GM19463 (cell line): ENCODE data around the gene RPL26.

ENCODE experiments used
- ATAC-seq: cut with Tn5 transposase; IDR thresholded peaks from one replicate; pipeline ENCODE4 v1.9.1; 2021; ENCODE audit warnings: mild to moderate bottlenecking, moderate library complexity; ENCODE audit not compliant: unreplicated experiment

RPL26 gene

DNA sequence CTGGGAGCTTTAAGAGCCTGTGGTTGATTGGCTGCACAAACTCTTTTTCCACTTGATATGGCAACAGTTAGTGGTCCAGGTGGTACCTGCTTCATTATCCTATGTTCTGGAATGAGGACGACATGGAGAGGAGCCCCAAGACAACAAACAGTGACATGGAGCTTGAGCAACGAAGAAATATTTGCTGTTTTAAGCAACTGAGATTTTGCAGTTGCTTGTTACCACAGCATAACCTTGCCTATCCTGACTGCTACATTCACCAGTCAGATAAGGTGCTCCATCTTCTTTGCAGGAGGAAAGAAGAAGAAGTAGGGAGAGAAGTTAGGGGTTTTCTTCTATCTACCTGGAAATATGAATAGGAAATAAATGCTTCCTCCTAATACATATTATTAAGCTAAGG is 50.9 kb downstream of the RPL26 start:
- no peak for ATAC-seq
